Naive thymus-derived CD4-positive, alpha-beta T cell (primary cell): ENCODE results near the gene SHISA3. TPM values are rescaled to one million over a fixed set of nuclear protein-coding genes. Genes with fewer than 3 reads are reported as not detected.

ENCODE experiments used
- ATAC-seq: fragments of 150-1000 bp; cut with Tn5 transposase; 2 replicates; pipeline ENCODE4 v1.10.0; 2021; ENCODE audit warnings: mild to moderate bottlenecking, moderate library complexity
- CTCF ChIA-PET: fragments of 350-600 bp; sonication (Branson Sonifier 250); formaldehyde crosslinking; loops from one replicate; lab custom pipeline; 2021; ENCODE audit warnings: antibody characterized with exemption; lab: Charles Lee
- POLR2A ChIA-PET: fragments of 350-600 bp; sonication (Branson Sonifier 250); formaldehyde crosslinking; loops from one replicate; lab custom pipeline; 2021; ENCODE audit warnings: antibody characterized with exemption, inconsistent platforms; lab: Charles Lee
- DNase-seq, 9 donors: peaks; one replicate each; pipeline versions ENCODE4 v3.0.0 to v3.0.0-alpha.2; 2020 to 2022; ENCODE audit warnings: mixed read lengths in 1 of 9
- H3K27ac ChIP-seq: one replicate; pipeline ENCODE4 v1.7.0; 2013; ENCODE audit warnings: mild to moderate bottlenecking, low read depth, low read length, moderate library complexity
- H3K27me3 ChIP-seq, 2 donors: one replicate each; pipeline ENCODE4 v1.7.0; 2013; ENCODE audit warnings: low read length in 2 of 2, mild to moderate bottlenecking in 2 of 2, moderate library complexity in 2 of 2; ENCODE audit not compliant: control insufficient read depth in 2 of 2, insufficient read depth in 2 of 2
- H3K36me3 ChIP-seq, 3 experiments: 1 replicate in 2 of 3; 2 replicates in 1 of 3; pipeline ENCODE4 v1.7.0; 2013; ENCODE audit warnings: low read length in 3 of 3, mild to moderate bottlenecking in 3 of 3, moderate library complexity in 1 of 3; ENCODE audit not compliant: insufficient read depth in 3 of 3, control insufficient read depth in 2 of 3
- H3K4me1 ChIP-seq, 2 donors: one replicate each; pipeline ENCODE4 v1.7.0; 2013; ENCODE audit warnings: low read length in 2 of 2, mild to moderate bottlenecking in 2 of 2, moderate library complexity in 1 of 2; ENCODE audit not compliant: control insufficient read depth in 2 of 2, insufficient read depth in 2 of 2
- H3K4me3 ChIP-seq: 2 replicates; pipeline ENCODE4 v1.7.0; 2013; ENCODE audit warnings: mild to moderate bottlenecking, low read length
- H3K9me3 ChIP-seq, 3 experiments: 1 replicate in 2 of 3; 2 replicates in 1 of 3; pipeline ENCODE4 v1.7.0; 2013; ENCODE audit warnings: low read length in 3 of 3; ENCODE audit not compliant: control insufficient read depth in 2 of 3
- H3K27ac Mint-ChIP-seq, 9 donors: one replicate each; pipeline ENCODE4 v1.8.0; 2020 to 2022; ENCODE audit warnings: mixed read lengths in 9 of 9, mild to moderate bottlenecking in 8 of 9, moderate library complexity in 5 of 9, inconsistent platforms in 2 of 9
- H3K27me3 Mint-ChIP-seq, 5 donors: one replicate each; pipeline ENCODE4 v1.8.0; 2021 to 2022; ENCODE audit warnings: mixed read lengths in 5 of 5, mild to moderate bottlenecking in 1 of 5
- H3K36me3 Mint-ChIP-seq, 5 donors: one replicate each; pipeline ENCODE4 v1.8.0; 2020 to 2022; ENCODE audit warnings: mixed read lengths in 5 of 5, mild to moderate bottlenecking in 3 of 5, inconsistent platforms in 1 of 5
- H3K4me1 Mint-ChIP-seq, 7 donors: one replicate each; pipeline ENCODE4 v1.8.0; 2020 to 2022; ENCODE audit warnings: mixed read lengths in 7 of 7, mild to moderate bottlenecking in 3 of 7, inconsistent platforms in 1 of 7
- H3K4me3 Mint-ChIP-seq, 10 donors: one replicate each; pipeline ENCODE4 v1.8.0; 2020 to 2022; ENCODE audit warnings: mild to moderate bottlenecking in 10 of 10, mixed read lengths in 10 of 10, moderate library complexity in 6 of 10, inconsistent platforms in 2 of 10
- H3K9me3 Mint-ChIP-seq, 11 donors: one replicate each; pipeline ENCODE4 v1.8.0; 2020 to 2022; ENCODE audit warnings: mixed read lengths in 11 of 11, mild to moderate bottlenecking in 4 of 11, inconsistent platforms in 1 of 11, moderate library complexity in 1 of 11
- intact Hi-C, 2 donors: fragments of 100-400 bp; cut with micrococcal nuclease; formaldehyde crosslinking; loops; one replicate each; pipeline ENCODE4 v1.15.1; 2023
- polyA plus RNA-seq, 2 donors: library from polyadenylated mRNA; unstranded; fragments of 300-500 nt; fragmentation: Illumina TruSeq; gene quantifications; one replicate each; pipeline ENCODE4 v1.2.3, GENCODE V29; 2021
- total RNA-seq, 6 experiments: library from RNA in 5 of 6; stranded (reverse) in 5 of 6; gene quantifications; 1 replicate in 5 of 6; 2 replicates in 1 of 6; pipeline ENCODE4 v1.2.3 and lab custom pipeline; 2021 to 2026

Gene SHISA3
- total and polyA plus RNA-seq, 7 experiments from 2014 or later: 0.36 TPM; not detected in 6

DNA sequence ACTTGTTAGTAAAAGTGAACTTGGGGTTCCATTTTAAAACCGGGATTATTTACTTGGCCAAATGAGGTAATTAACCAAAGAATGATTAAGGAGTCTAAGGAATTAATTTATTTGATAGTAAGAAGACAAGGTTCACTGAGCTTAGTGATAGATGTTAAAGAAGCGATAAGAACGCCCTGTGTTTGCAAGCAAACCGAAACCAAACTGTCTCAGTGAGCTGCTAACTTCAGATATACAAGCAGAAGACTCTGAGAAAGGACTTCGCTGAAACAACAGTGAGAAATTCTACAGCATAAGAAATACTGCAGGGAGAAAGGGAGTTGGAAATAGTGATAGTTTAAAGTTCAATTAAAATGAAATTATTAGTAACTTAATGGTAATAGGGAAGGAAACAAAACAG lies 37.6 kb upstream of the SHISA3 start:
- H3K27ac ChIP-seq: no peak overlapping the region
- no peaks in the 10 kb centered on the region for H3K27me3 ChIP-seq
- no peaks in the 10 kb centered on the region for H3K9me3 ChIP-seq
- intact Hi-C loops: no loop called here
- H3K36me3 ChIP-seq: no peaks in the 10 kb centered on the region
- peaks cover 39 to 60% (median 48%) of the 10 kb centered on the region in 5 donors for H3K27me3 Mint-ChIP-seq
- ChIA-PET CTCF (no interaction called here), POLR2A (no interaction called here)
- no peak overlapping the region for H3K27ac Mint-ChIP-seq
- no peak overlapping the region for H3K4me3 ChIP-seq
- H3K36me3 Mint-ChIP-seq: peaks cover 0 to 4% (median 0%) of the 10 kb centered on the region in 5 donors
- DNase-seq: no peak
- no peaks in the 10 kb centered on the region for H3K4me1 ChIP-seq
- peaks cover 0 to 7% (median 0%) of the 10 kb centered on the region in 7 donors for H3K4me1 Mint-ChIP-seq
- ATAC-seq: no peak
- H3K9me3 Mint-ChIP-seq: peaks cover 0 to 5% (median 0%) of the 10 kb centered on the region in 11 donors
- no peak overlapping the region for H3K4me3 Mint-ChIP-seq

DNA sequence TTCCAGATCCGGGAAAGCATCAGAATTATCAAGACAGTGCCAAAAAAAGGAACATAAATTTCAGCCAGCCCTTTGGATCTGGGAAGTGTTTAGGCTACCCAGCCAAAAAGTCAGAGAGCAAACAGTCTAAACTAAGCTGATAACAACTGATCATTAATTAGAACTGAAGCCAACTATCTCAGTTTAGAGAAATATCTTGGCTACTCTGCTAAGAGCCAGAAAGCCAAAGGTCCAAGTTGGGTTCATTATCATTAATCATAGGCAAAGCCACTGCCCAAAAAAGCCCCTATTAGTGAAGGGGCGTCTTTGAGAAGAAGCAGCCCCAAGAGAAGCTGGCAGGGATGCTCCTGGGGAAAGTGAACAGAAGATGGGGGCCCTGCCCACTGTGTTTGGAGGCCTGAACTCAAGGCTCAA lies 37.0 kb upstream of the SHISA3 start:
- intact Hi-C loops: no loop called here
- Mint-ChIP-seq H3K36me3 (peaks cover 0 to 4% (median 0%) of the 10 kb centered on the region in 5 donors), H3K27ac (no peak overlapping the region), H3K4me1 (peaks cover 0 to 7% (median 0%) of the 10 kb centered on the region in 7 donors), H3K27me3 (peaks cover 36 to 58% (median 43%) of the 10 kb centered on the region in 5 donors), H3K9me3 (peaks cover 0 to 5% (median 0%) of the 10 kb centered on the region in 11 donors), H3K4me3 (no peak overlapping the region)
- H3K4me1 ChIP-seq: no peaks in the 10 kb centered on the region
- no peak overlapping the region for H3K4me3 ChIP-seq
- no peaks in the 10 kb centered on the region for H3K9me3 ChIP-seq
- H3K36me3 ChIP-seq: no peaks in the 10 kb centered on the region
- POLR2A ChIA-PET: no interaction called here
- CTCF ChIA-PET: no interaction called here
- ATAC-seq (no peak), DNase-seq (no peak)
- no peak overlapping the region for H3K27ac ChIP-seq
- no peaks in the 10 kb centered on the region for H3K27me3 ChIP-seq

DNA sequence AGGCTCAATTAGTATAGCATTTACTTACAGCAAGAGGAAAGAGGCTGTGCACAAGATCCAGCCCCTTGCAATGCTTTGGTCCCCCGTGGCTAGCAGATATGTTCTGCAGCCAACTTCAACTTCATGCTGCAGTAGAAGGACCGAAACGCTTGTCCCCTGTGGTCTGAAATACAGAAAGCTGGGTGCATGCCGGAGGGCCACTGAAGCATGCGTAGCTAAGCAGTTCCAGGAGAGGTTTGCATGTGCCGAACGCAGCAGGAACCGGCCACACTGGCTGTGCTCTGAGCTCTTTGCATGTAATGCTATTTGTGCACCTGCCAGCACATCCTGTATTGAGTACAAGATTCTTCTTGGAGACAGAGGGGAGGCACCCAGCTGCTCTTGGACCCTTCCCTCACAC lies 35.8 kb upstream of the SHISA3 start:
- Mint-ChIP-seq H3K27me3 (peaks cover 27 to 53% (median 33%) of the 10 kb centered on the region in 5 donors), H3K4me3 (no peak overlapping the region), H3K4me1 (peaks cover 0 to 7% (median 0%) of the 10 kb centered on the region in 7 donors), H3K9me3 (peaks cover 0 to 5% (median 0%) of the 10 kb centered on the region in 11 donors), H3K36me3 (peaks cover 0 to 4% (median 0%) of the 10 kb centered on the region in 5 donors), H3K27ac (no peak overlapping the region)
- ChIA-PET POLR2A (no interaction called here), CTCF (no interaction called here)
- H3K27me3 ChIP-seq: no peaks in the 10 kb centered on the region
- no peak for ATAC-seq
- H3K36me3 ChIP-seq: no peaks in the 10 kb centered on the region
- H3K9me3 ChIP-seq: no peaks in the 10 kb centered on the region
- no peak for DNase-seq
- intact Hi-C loops: no loop called here
- no peaks in the 10 kb centered on the region for H3K4me1 ChIP-seq
- no peak overlapping the region for H3K4me3 ChIP-seq
- no peak overlapping the region for H3K27ac ChIP-seq

DNA sequence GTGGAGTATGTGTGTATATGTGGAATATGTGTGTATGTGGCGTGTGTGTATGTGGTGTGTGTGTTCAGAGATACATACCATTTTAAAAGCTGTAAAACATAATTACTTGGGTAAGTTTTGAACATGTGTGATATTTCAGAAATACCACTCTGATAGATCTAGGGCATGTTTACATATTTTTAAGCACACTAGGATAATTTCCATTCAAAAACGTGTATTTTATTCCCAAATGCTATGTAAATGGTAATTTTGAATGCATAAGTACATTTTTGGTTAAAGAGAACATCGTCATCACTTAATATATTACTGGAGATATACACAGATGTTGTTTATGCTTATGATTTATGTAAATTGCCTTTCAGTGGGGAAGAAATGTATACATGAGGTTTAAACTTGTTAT lies 34.7 kb upstream of the SHISA3 start:
- H3K9me3 ChIP-seq: no peaks in the 10 kb centered on the region
- CTCF ChIA-PET: no interaction called here

DNA sequence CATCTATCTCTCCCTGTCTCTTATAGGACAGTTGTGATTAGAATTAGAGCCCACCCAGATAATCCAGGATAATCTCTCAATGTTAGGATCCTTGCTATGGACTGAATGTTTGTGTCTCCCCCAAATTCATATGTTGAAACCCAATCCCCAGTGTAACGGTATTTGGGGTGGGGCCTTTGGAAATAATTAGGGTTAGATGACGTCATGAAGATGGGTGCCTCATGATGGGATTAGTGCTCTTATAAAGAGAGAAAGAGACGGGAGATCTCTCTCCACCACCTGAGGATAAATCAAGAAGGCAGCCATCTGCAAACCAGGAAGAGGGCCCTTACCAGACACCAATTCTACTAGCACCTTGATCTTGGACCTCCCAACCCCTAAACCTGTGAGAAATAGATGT lies 33.7 kb upstream of the SHISA3 start:
- H3K27me3 ChIP-seq: no peaks in the 10 kb centered on the region
- Mint-ChIP-seq H3K4me3 (no peak overlapping the region), H3K36me3 (peaks cover 0 to 4% (median 0%) of the 10 kb centered on the region in 5 donors), H3K27ac (no peak overlapping the region), H3K4me1 (no peaks in the 10 kb centered on the region), H3K27me3 (peaks cover 13 to 45% (median 22%) of the 10 kb centered on the region in 5 donors), H3K9me3 (peaks cover 0 to 5% (median 1%) of the 10 kb centered on the region in 11 donors)
- H3K9me3 ChIP-seq: no peaks in the 10 kb centered on the region
- DNase-seq (no peak), ATAC-seq (no peak)
- H3K4me3 ChIP-seq: no peak overlapping the region
- ChIA-PET POLR2A (no interaction called here), CTCF (no interaction called here)
- intact Hi-C loops: no loop called here
- no peak overlapping the region for H3K27ac ChIP-seq
- no peaks in the 10 kb centered on the region for H3K36me3 ChIP-seq
- no peaks in the 10 kb centered on the region for H3K4me1 ChIP-seq

More for the DNA sequence above, 34.7 kb upstream of the SHISA3 start:
- intact Hi-C loops: no loop called here
- DNase-seq (no peak), ATAC-seq (no peak)
- POLR2A ChIA-PET: no interaction called here
- no peaks in the 10 kb centered on the region for H3K4me1 Mint-ChIP-seq
- Histone ChIP-seq H3K36me3 (no peaks in the 10 kb centered on the region), H3K27ac (no peak overlapping the region), H3K4me3 (no peak overlapping the region), H3K4me1 (no peaks in the 10 kb centered on the region), H3K27me3 (no peaks in the 10 kb centered on the region)
- H3K27me3 Mint-ChIP-seq: peaks cover 22 to 46% (median 30%) of the 10 kb centered on the region in 5 donors
- H3K27ac Mint-ChIP-seq: no peak overlapping the region
- no peak overlapping the region for H3K4me3 Mint-ChIP-seq
- peaks cover 0 to 4% (median 0%) of the 10 kb centered on the region in 5 donors for H3K36me3 Mint-ChIP-seq
- H3K9me3 Mint-ChIP-seq: peaks cover 0 to 5% (median 1%) of the 10 kb centered on the region in 11 donors

DNA sequence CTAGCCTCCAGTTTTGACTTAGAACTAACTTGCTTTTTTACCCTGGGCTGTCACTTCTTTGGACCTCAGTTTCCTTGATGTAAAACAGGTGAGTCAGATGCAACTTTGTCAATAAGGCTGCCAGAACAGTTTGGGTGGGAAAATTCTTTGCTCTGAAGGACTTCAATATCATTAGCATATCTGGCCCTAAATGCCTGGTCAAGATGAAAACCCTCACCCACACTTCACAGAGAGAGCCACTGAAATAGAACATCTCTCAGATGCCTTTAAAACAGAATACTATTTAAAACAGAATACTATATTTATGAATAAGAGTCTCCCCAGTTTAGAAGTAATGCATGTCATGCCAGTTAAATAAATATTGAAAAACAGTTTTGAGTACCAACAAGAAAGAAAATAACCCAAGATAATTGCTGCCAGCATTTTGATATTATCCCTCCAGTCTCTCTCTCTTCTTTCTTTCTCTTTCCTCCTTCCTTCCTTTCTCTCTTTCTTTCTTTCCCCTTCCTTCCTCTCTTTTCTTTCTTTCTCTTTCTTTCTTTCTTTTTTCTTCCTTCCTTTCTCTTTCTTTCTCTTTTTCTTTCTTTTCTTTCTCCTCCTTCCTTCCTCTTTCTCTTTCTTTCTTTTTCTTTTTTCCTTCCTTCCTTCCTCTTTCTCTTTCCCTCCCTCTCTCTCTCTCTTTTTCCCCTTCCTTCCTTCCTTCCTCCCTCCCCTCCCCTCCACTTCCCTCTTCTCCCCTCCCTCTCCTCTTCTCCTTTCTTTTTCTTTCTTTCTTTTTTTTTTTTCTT lies 32.8 kb upstream of the SHISA3 start:
- Histone ChIP-seq H3K9me3 (no peaks in the 10 kb centered on the region), H3K4me1 (no peaks in the 10 kb centered on the region), H3K27me3 (no peaks in the 10 kb centered on the region), H3K36me3 (no peaks in the 10 kb centered on the region), H3K27ac (no peak overlapping the region), H3K4me3 (no peak overlapping the region)
- intact Hi-C loops: no loop called here
- ATAC-seq (no peak), DNase-seq (no peak)
- ChIA-PET POLR2A (no interaction called here), CTCF (no interaction called here)
- H3K4me3 Mint-ChIP-seq: no peak overlapping the region
- no peak overlapping the region for H3K27ac Mint-ChIP-seq
- H3K27me3 Mint-ChIP-seq: peaks cover 9 to 40% (median 16%) of the 10 kb centered on the region in 5 donors
- H3K36me3 Mint-ChIP-seq: peaks cover 0 to 4% (median 0%) of the 10 kb centered on the region in 5 donors
- peaks cover 0 to 6% (median 1%) of the 10 kb centered on the region in 11 donors for H3K9me3 Mint-ChIP-seq
- H3K4me1 Mint-ChIP-seq: no peaks in the 10 kb centered on the region
